ENCODE results near the gene STK39.
"Not testable (repeated sequence)": the region's sequence is repeated elsewhere in the genome, so short reads cannot be mapped to it uniquely, and the experiment has no call there.

STK39 gene

DNA sequence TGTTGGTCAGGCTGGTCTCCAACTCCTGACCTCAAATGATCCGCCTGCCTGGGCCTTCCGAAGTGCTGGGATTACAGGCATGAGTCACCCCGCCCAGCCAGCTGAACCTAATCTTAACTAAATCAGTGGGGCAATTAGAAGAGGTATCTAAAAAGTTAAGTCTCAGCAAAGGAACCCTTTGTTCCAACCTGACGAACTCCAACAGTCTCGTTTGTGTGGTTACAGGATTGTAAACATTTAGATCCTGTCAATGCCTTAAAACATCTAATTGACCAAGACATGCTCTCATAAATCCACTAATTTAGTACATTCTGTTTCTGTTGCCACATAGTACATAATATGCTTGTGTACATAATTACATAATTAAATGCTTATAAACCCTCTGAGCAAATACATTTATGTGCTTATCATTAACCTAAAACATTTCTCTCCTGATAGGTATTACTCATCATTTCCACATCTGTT is 31.1 kb upstream of the STK39 start:
- peak overlapping the region; percentile 92 for H3K27ac ChIP-seq
- TF ChIP-seq, protein P1, sequence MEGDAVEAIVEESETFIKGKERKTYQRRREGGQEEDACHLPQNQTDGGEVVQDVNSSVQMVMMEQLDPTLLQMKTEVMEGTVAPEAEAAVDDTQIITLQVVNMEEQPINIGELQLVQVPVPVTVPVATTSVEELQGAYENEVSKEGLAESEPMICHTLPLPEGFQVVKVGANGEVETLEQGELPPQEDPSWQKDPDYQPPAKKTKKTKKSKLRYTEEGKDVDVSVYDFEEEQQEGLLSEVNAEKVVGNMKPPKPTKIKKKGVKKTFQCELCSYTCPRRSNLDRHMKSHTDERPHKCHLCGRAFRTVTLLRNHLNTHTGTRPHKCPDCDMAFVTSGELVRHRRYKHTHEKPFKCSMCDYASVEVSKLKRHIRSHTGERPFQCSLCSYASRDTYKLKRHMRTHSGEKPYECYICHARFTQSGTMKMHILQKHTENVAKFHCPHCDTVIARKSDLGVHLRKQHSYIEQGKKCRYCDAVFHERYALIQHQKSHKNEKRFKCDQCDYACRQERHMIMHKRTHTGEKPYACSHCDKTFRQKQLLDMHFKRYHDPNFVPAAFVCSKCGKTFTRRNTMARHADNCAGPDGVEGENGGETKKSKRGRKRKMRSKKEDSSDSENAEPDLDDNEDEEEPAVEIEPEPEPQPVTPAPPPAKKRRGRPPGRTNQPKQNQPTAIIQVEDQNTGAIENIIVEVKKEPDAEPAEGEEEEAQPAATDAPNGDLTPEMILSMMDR (conservative IDR thresholded peaks at IDR 0.05) = no peak
- TF ChIP-seq ZFX (IDR thresholded peaks at IDR 0.05) = no peak

DNA sequence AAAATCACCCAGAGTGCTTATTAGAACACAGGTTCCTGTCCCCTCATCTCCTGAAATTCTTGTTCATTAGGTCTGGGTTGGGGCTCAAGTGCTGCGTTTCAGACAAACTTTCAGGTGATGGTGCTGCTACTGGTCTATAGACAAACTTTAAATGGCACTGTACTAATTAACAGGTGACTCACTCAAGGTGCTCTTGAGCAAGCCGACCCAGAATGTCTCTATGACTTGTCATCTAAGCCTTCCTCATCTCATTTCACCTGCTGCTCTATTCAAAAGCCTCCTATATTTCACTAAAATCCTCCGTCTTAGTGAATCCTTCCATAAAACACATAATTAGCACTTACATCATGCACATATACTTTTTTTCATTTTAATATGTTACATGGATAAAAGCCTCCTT is 29.9 kb upstream of the STK39 start:
- peak overlapping the region; percentile 92; the same call in 1 of the 2 replicates for H3K27ac ChIP-seq
- TF ChIP-seq, protein P1 (conservative IDR thresholded peaks at IDR 0.05) = no peak
- no peak for TF ChIP-seq ZFX (IDR thresholded peaks at IDR 0.05)

DNA sequence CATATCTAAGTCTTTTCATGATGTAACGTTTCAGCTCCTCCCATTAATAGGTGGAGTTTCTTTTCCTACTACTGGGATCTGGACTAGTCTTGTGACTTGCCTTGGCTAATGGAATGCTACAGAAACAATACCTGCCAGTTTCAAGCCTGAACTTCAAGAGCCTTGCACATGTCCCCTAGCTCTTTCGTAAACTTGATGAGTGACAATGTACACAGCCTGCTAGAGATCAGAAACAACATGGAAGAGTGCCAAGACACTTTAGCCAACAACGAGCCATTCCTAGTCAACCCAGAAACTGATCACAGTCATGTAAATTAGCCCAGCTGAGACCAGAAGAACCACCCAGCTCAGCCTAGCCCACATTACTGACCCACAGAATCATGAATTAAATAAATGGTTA is 24.8 kb upstream of the STK39 start:
- no peak overlapping the region for H3K27ac ChIP-seq
- no peak for TF ChIP-seq ZFX (IDR thresholded peaks at IDR 0.05)
- TF ChIP-seq, protein P1 (conservative IDR thresholded peaks at IDR 0.05) = no peak

DNA sequence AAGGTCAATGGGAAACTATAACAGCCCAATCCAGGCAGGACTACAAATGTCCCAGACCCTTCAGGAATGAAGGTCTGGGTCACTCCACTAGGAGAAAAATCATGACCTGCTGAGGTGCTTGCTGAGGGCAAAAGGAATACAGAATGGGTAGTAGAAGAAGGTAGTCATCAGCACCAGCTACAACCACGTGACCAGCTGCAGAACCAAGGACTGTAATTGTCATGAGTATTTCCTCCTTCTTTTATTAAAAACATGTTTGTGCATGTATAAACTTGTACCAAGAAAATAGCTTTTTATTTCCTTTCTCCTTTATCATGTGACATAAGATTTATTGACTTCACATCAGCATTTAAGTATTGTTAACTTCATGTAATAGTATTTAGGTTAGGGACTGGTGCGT is 15.5 kb upstream of the STK39 start:
- H3K27ac ChIP-seq = not testable (repeated sequence)

DNA sequence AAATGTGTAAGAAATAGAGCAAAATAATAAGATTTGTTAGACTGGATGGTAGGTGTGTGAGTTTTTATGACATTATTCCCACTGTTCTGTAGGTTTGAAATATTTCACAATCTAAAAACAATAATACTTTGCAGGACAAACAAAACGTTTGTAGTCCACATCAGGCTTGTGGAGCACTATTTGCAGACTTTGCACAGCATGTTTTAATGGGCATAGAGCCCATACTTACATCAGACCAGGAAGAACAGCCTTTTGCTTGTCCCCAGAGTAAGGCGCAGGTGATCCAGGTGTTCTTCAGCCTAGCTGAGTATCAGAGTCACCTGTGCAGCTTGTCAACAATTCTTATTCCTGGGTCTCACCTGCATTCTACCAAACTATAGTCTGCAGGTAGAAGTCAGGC is 9.1 kb upstream of the STK39 start:
- TF ChIP-seq, protein P1 (conservative IDR thresholded peaks at IDR 0.05) = no peak
- TF ChIP-seq ZFX (IDR thresholded peaks at IDR 0.05) = no peak
- peak overlapping the region; percentile 68; the same call in 1 of the 2 replicates for H3K27ac ChIP-seq

DNA sequence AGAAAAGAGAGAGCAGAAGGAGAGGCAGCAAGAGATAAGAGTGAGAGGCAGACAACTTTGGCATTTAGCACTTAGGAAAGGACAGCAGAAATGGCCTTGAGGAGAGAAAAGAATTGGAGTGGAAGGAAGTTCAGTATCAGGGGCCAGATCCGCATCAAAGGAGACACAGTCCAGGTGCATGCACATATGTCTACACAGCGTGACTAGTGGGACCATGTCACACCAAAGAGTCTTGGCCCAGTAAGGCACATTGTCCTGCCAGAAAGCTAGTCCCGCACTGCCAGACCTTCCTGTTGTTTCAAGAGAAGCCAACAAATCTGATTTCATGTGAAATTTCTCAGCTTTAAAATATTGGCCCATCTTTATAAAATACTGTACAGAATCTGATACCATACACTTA is 8.5 kb upstream of the STK39 start:
- TF ChIP-seq ZFX (IDR thresholded peaks at IDR 0.05) = no peak
- TF ChIP-seq, protein P1 (conservative IDR thresholded peaks at IDR 0.05) = no peak
- peak overlapping the region; percentile 83 for H3K27ac ChIP-seq

DNA sequence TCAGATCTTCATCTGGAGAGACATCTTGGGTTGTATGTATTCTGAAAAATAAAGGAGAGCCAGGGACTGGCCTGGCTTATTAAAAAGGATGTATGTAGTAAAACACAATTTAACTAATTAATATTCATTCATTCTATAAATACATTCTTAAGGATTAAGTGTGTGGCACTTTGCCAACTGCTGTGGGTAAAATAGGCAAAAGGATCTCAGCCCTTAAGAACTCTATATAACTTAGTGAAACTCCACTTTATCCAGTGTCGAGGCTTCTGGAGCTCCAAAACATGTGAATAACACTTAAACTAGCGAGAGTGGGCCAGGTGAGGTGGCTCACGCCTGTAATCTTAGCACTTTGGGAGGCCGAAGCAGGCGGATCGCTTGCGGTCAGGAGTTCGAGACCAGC is 7.7 kb upstream of the STK39 start:
- TF ChIP-seq ZFX (IDR thresholded peaks at IDR 0.05) = no peak
- TF ChIP-seq, protein P1 (conservative IDR thresholded peaks at IDR 0.05) = no peak
- H3K27ac ChIP-seq = peak overlapping the region; percentile 83

DNA sequence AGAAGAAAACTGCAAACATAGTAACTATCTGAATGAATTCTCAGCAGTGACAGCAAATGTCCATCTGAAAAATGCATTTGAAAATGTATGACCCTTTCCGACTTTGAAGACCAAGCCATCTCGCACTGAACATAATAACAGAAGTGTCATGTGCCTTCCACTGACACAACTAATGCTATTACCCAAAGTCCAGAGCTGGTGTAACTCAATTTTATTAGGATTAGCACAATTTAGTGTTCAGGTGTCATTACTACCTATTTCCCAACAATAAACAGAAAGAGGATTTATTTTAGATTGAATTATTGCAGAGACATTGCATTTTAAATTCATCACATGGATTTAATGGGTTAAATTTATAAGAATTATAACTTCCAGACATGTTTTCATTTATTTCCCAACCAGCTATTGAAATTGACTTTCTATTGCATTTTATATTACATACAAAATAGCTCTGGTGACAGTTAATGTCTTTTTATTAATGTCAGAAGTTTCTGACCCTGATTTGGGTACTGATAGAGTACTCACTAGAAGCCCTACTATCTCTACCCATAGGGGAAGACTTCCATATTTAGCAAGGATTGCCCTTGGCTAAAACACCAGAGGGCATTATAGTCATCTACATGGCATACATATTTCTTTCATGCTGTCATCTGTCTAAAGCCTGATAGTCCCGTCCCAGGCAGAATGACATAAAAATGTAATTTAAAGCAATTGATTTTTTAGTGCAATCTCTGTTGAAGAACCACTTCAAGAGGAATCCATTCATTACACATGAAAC is 7.0 kb upstream of the STK39 start:
- peak overlapping the region; percentile 22; the same call in 1 of the 2 replicates for H3K27ac ChIP-seq

More for the DNA sequence above, 7.0 kb upstream of the STK39 start:
- TF ChIP-seq, protein P1 (conservative IDR thresholded peaks at IDR 0.05) = no peak
- TF ChIP-seq ZFX (IDR thresholded peaks at IDR 0.05) = no peak

All from C4-2B (cell line).